B cell (primary cell): ENCODE data around the gene OLFML2B. TPM values are rescaled to one million over a fixed set of nuclear protein-coding genes. Genes with fewer than 3 reads are reported as not detected.

Source experiments
- ATAC-seq: fragments of 200-7000 bp; cut with Tn5 transposase; one replicate; pipeline ENCODE4 v1.10.0; 2021; ENCODE audit warnings: low read depth, mild to moderate bottlenecking, moderate number of reproducible peaks, moderate library complexity
- CTCF ChIA-PET: fragments of 350-600 bp; sonication (Branson Sonifier 250); formaldehyde crosslinking; loops from one replicate; lab custom pipeline; 2021; ENCODE audit warnings: antibody characterized with exemption, inconsistent platforms; lab: Charles Lee
- POLR2A ChIA-PET: fragments of 350-600 bp; sonication (Branson Sonifier 250); formaldehyde crosslinking; loops from one replicate; lab custom pipeline; 2021; ENCODE audit warnings: antibody characterized with exemption; lab: Charles Lee
- DNase-seq: peaks from one replicate; pipeline ENCODE4 v3.0.0; 2013
- H2AFZ ChIP-seq: 2 replicates; pipeline ENCODE4 v1.6.1; 2012; ENCODE audit warnings: mild to moderate bottlenecking, low read depth, low read length; ENCODE audit not compliant: insufficient read depth, poor library complexity, severe bottlenecking
- H3K27ac ChIP-seq, 2 donors: 1 replicate in 1 of 2; 2 replicates in 1 of 2; pipeline ENCODE4 v1.5.1; 2012 to 2013; ENCODE audit warnings: low read length in 2 of 2, mild to moderate bottlenecking in 2 of 2, moderate library complexity in 1 of 2
- H3K27me3 ChIP-seq, 4 experiments: fragments of 200-600 bp in 1 of 4; sonication (generic) in 1 of 4; replicated peaks in 1 of 4; 1 replicate in 2 of 4; 2 replicates in 2 of 4; pipeline versions ENCODE4 v1.6.1 to v1.7.0; 2013 to 2016; ENCODE audit warnings: low read length in 3 of 4, mild to moderate bottlenecking in 2 of 4, mixed read lengths in 1 of 4, moderate library complexity in 1 of 4; ENCODE audit not compliant: insufficient read depth in 4 of 4, control insufficient read depth in 3 of 4; ENCODE audit errors: control extremely low read depth in 1 of 4
- H3K36me3 ChIP-seq, 2 experiments: replicated peaks in 1 of 2; 1 replicate in 1 of 2; 2 replicates in 1 of 2; pipeline versions ENCODE4 v1.6.1 to v1.7.1; 2013; ENCODE audit warnings: low read length in 1 of 2; ENCODE audit not compliant: insufficient read depth in 2 of 2, control insufficient read depth in 1 of 2; ENCODE audit errors: control extremely low read depth in 1 of 2, extremely low read depth in 1 of 2
- H3K4me1 ChIP-seq, 2 donors: fragments of 200-600 bp in 1 of 2; sonication (generic) in 1 of 2; 1 replicate in 1 of 2; 2 replicates in 1 of 2; pipeline versions ENCODE4 v1.5.1 to v1.6.1; 2013 to 2017; ENCODE audit warnings: low read length in 2 of 2; ENCODE audit not compliant: control insufficient read depth in 2 of 2, insufficient read depth in 2 of 2
- H3K4me2 ChIP-seq: replicated peaks from 2 replicates; pipeline ENCODE3; 2012; ENCODE audit warnings: mild to moderate bottlenecking, low read depth, low read length; ENCODE audit not compliant: poor library complexity, severe bottlenecking
- H3K4me3 ChIP-seq, 5 experiments: fragments of 200-600 bp in 1 of 5; sonication (generic) in 1 of 5; 1 replicate in 3 of 5; 2 replicates in 2 of 5; pipeline versions ENCODE4 v1.5.1 to v1.7.0; 2011 to 2016; ENCODE audit warnings: low read length in 4 of 5, mild to moderate bottlenecking in 4 of 5, low read depth in 2 of 5, control low read depth in 1 of 5, moderate library complexity in 1 of 5; ENCODE audit not compliant: insufficient read depth in 1 of 5; ENCODE audit errors: control extremely low read depth in 1 of 5, extremely low read depth in 1 of 5
- H3K79me2 ChIP-seq: fragments of 200-600 bp; sonication (generic); one replicate; pipeline ENCODE4 v1.6.0; 2016; ENCODE audit warnings: low read length; ENCODE audit not compliant: control insufficient read depth, insufficient read depth
- H3K9ac ChIP-seq: fragments of 200-600 bp; sonication (generic); 2 replicates; pipeline ENCODE4 v1.6.1; 2017; ENCODE audit warnings: mild to moderate bottlenecking, low read length, moderate library complexity
- H3K9me3 ChIP-seq, 3 donors: one replicate each; pipeline versions ENCODE4 v1.6.1 to v1.7.1; 2013; ENCODE audit warnings: low read length in 2 of 3; ENCODE audit not compliant: control insufficient read depth in 2 of 3, insufficient read depth in 1 of 3; ENCODE audit errors: control extremely low read depth in 1 of 3
- H4K20me1 ChIP-seq: 2 replicates; pipeline ENCODE4 v1.6.0; 2012; ENCODE audit warnings: mild to moderate bottlenecking, low read length; ENCODE audit not compliant: insufficient read depth, control insufficient read depth, poor library complexity, severe bottlenecking
- H3K27ac Mint-ChIP-seq: one replicate; pipeline ENCODE4 v1.8.0; 2021; ENCODE audit warnings: mixed read lengths
- H3K27me3 Mint-ChIP-seq: one replicate; pipeline ENCODE4 v1.8.0; 2021; ENCODE audit warnings: mixed read lengths
- H3K4me1 Mint-ChIP-seq: one replicate; pipeline ENCODE4 v1.8.0; 2021; ENCODE audit warnings: mixed read lengths
- H3K4me3 Mint-ChIP-seq: one replicate; pipeline ENCODE4 v1.8.0; 2021; ENCODE audit warnings: mixed read lengths
- H3K9me3 Mint-ChIP-seq: one replicate; pipeline ENCODE4 v1.8.0; 2022; ENCODE audit warnings: mixed read lengths; ENCODE audit not compliant: insufficient read depth
- EZH2 ChIP-seq: IDR thresholded peaks from 2 replicates; pipeline ENCODE4 v1.6.1; 2012; ENCODE audit warnings: borderline replicate concordance, low read depth, mild to moderate bottlenecking, moderate library complexity, low read length; ENCODE audit not compliant: insufficient read depth, poor library complexity, severe bottlenecking
- WGBS: methylation state at CpG from one replicate; pipeline ENCODE4 v1.1.5; 2013; ENCODE audit warnings: missing lambda C conversion rate; ENCODE audit not compliant: insufficient coverage; 5-methylcytosine and 5-hydroxymethylcytosine counted together
- intact Hi-C: fragments of 100-400 bp; cut with micrococcal nuclease; formaldehyde crosslinking; loops from one replicate; pipeline ENCODE4 v1.10.0; 2022
- polyA plus RNA-seq: library from polyadenylated mRNA; depleted of rRNA; stranded (reverse); fragments of >200 nt; gene quantifications from 2 replicates; pipeline ENCODE4 v1.2.3, GENCODE V29; 2012
- total RNA-seq, 2 donors: library from RNA; stranded (reverse); fragments of 120-200 nt in 1 of 2; gene quantifications; 1 replicate in 1 of 2; 2 replicates in 1 of 2; pipeline versions ENCODE4 v1.2.3 to v1.2.4, GENCODE V29; 2013 to 2022
- TF ChIP-seq, protein P1 (sequence below): fragments of 200-600 bp; IDR thresholded peaks from one replicate; pipeline ENCODE4 v1.8.0; 2022; ENCODE audit warnings: antibody characterized with exemption, mild to moderate bottlenecking

OLFML2B gene
- total and polyA plus RNA-seq, 2 donors (not counting 1 experiment from before 2014, with no cell fraction given): not detected

- Mint-ChIP-seq H3K4me3 (no peak overlapping the region), H3K27ac (no peak overlapping the region), H3K9me3 (no peaks in the 10 kb centered on the region), H3K27me3 (peaks cover 63% of the 10 kb centered on the region), H3K4me1 (peaks cover 10% of the 10 kb centered on the region)
- Histone ChIP-seq H2AFZ (no peak overlapping the region), H3K4me3 (no peak overlapping the region), H3K27ac (no peak overlapping the region), H3K9me3 (peaks cover 0 to 3% (median 0%) of the 10 kb centered on the region in 3 donors), H4K20me1 (no peaks in the 10 kb centered on the region), H3K9ac (no peak overlapping the region), H3K4me2 (no peak overlapping the region), H3K27me3 (peaks cover 0 to 20% (median 15%) of the 10 kb centered on the region in 4 experiments), H3K79me2 (no peaks in the 10 kb centered on the region), H3K4me1 (peaks cover 11 to 13% of the 10 kb centered on the region in 2 donors), H3K36me3 (no peaks in the 10 kb centered on the region)
- CTCF ChIA-PET: no interaction called here
- WGBS: 31% methylated on average over 4 of the region's 6 CpGs
- peak; percentile 14 for ATAC-seq
- POLR2A ChIA-PET: interaction anchor here (0.6 kb wide), 1 partner anchor 15 kb away, joined by 8 read pairs; no protein-coding TSS in a partner anchor
- no peak for TF ChIP-seq EZH2
- TF ChIP-seq, protein P1, sequence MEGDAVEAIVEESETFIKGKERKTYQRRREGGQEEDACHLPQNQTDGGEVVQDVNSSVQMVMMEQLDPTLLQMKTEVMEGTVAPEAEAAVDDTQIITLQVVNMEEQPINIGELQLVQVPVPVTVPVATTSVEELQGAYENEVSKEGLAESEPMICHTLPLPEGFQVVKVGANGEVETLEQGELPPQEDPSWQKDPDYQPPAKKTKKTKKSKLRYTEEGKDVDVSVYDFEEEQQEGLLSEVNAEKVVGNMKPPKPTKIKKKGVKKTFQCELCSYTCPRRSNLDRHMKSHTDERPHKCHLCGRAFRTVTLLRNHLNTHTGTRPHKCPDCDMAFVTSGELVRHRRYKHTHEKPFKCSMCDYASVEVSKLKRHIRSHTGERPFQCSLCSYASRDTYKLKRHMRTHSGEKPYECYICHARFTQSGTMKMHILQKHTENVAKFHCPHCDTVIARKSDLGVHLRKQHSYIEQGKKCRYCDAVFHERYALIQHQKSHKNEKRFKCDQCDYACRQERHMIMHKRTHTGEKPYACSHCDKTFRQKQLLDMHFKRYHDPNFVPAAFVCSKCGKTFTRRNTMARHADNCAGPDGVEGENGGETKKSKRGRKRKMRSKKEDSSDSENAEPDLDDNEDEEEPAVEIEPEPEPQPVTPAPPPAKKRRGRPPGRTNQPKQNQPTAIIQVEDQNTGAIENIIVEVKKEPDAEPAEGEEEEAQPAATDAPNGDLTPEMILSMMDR: no peak
- DNase-seq: peak; percentile 36
- intact Hi-C loops: no loop called here
Measured at GRCh38 chr1:162028726-162029125, 5.1 kb upstream of the OLFML2B start.

GRCh38 chr1:162026881-162027280 is 3.2 kb upstream of the OLFML2B start:
- no peak overlapping the region for H3K4me3 ChIP-seq
- H3K36me3 ChIP-seq: no peaks in the 10 kb centered on the region
- no peaks in the 10 kb centered on the region for H3K79me2 ChIP-seq
- H3K4me1 ChIP-seq: peaks cover 11 to 19% of the 10 kb centered on the region in 2 donors
- Mint-ChIP-seq H3K9me3 (no peaks in the 10 kb centered on the region), H3K4me3 (no peak overlapping the region), H3K27ac (no peak overlapping the region), H3K27me3 (peaks cover 68% of the 10 kb centered on the region), H3K4me1 (peaks cover 19% of the 10 kb centered on the region)
- no peak overlapping the region for H3K9ac ChIP-seq
- DNase-seq (no peak), ATAC-seq (no peak)
- H2AFZ ChIP-seq: no peak overlapping the region
- intact Hi-C loops: no loop called here
- H3K4me2 ChIP-seq: no peak overlapping the region
- WGBS: 93% methylated on average over 1 of the region's 2 CpGs
- TF ChIP-seq, protein P1: no peak
- no peak for TF ChIP-seq EZH2
- POLR2A ChIA-PET: no interaction called here
- H3K9me3 ChIP-seq: no peaks in the 10 kb centered on the region
- CTCF ChIA-PET: interaction anchor here (1.1 kb wide), 1 partner anchor 10 kb away, joined by 4 read pairs; no protein-coding TSS in a partner anchor
- H3K27me3 ChIP-seq: peaks cover 0 to 25% (median 19%) of the 10 kb centered on the region in 4 experiments
- H3K27ac ChIP-seq: no peak overlapping the region
- H4K20me1 ChIP-seq: no peaks in the 10 kb centered on the region
